Activated CD4-positive, alpha-beta T cell treated with anti-CD3 and anti-CD28 coated beads, Interleukin-2, Interleukin-6, amounts not matched to agents 100 ng/mL and 50 ng/mL, durations not matched to agents 16 hours and 8 hours (primary cell): Measurements from ENCODE around the gene JPH4.
A peak's percentile ranks its signal among the peaks of the same experiment; 100 is the strongest.
"Not testable (repeated sequence)": the region's sequence is repeated elsewhere in the genome, so short reads cannot be mapped to it uniquely, and the experiment has no call there.

ENCODE experiments used
- DNase-seq: peaks from one replicate; pipeline ENCODE4 v3.0.0-alpha.2; 2020

Gene JPH4

DNA sequence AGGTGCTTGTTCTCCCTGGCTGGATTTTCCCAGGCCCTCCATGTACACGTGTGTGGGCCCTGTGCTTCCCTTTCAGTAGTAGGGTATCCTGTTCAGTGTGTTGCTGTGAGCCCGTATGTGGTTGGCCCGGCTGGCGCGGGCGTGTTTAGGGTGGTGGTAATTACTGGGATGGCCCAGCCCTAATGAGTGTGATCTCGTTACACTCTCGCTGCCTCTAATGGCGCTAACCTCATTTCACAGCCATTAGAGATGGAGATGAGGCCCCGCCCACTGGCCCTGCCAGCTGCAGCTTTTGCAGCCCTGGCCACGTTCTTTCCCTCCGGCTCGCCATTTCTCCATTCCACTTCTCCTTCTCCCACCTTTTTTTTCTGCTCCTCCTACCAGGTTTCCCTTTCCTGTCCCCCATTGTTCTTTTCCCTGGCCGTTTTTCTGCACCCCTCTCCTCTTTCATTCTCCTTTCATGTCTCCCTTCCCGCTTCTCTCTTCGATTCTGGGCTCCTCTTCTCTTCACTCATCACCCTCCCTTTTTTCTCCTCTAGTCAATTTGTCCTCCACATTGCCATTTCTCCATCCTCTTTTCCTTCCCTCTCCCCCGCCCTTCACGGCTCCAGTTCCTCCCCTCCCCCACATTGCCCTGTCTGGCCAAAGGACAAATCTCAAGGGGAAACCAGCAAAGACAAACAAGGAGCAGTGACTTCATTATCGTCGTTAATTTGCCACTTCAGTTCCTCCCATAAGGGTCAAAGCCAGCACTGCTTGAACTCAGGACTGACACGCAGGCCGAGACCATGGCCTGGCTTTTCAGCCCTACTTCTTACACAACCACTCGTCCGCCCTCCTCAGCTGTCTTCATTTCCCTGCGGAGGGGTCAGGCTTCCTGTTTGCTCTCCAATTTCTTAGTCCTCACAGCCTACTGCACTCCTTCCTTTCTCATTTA, 33.8 kb downstream of the JPH4 start:
- DNase-seq, result no peak

GRCh38 chr14:23543403-23543802, 35.2 kb downstream of the JPH4 start:
- DNase-seq, result no peak

DNA sequence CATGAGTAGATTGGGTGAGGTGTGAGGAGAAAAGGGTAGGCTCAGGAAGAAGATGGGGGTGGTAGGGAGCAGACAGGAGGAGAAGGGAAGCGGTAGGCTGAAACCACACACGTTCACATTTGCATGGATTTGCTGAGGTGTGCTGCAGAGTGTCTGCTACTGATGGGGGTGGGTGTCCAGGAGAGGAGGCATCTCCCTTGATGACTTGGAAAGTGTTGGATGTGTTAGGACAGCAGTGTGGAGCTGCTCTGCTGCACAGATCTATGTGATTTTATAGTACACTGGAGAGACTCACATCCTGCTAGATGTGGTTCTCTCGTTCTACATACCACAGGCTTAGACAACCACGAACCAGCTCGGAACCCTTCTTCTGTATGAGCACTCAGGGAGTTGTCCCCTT, 36.3 kb downstream of the JPH4 start:
- no peak for DNase-seq

DNA sequence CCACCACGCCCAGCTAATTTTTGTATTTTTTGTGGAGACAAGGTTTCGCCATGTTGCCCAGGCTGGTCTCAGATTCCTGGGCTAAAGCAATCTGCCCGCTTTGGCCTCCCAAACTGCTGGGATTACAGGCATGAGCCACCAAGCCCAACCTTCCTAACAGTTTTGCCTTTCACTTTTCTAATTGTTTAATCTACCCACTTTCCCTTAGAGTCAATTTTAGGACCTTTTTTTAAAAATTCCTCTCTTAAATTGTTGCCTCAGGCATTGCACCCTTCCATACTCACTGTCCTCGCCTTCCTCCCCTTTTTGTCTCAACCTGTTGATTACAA, 38.5 kb downstream of the JPH4 start:
- no peak for DNase-seq

DNA sequence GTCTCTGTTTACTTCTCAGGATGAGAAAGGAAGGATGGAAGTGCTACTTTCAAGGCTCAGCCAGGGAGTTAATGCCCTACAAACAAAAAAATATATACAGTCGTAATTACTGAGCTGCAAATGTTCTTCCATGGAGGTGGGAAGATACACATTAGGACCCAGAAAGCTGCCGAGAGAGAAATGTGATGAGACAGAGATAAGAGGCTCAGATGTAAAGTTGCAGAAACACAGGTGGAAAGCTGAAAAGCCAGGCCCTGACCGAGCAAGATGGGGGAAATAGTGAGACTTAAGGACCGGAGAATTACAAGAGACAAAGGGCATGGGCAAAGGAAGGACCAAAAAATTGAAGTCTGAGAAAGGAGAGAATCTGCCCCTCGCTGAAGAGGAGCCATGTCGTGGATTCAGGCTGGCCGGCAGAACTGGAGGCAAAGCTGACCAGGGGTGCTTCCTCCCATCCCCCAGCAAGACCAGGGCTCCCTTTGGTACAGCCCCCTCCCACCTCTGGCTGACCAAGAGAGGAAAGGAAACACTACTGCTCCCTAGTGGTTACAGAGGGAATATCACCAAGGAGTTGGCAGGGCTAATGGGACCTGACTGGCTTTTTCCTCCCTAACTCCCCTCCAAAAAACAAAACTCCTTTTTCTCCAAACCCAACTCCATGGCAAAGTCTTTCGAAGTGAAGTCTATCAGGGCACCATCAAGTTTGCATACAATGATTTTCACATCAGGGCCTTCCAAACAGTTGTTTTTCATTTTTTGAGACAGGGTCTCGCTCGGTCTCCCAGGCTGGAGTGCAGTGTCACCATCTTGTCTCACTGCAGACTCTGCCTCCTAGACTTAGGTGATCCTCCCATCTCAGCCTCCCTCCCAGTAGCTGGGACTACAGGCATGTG, 39.1 kb downstream of the JPH4 start:
- peak; percentile 69 for DNase-seq

DNA sequence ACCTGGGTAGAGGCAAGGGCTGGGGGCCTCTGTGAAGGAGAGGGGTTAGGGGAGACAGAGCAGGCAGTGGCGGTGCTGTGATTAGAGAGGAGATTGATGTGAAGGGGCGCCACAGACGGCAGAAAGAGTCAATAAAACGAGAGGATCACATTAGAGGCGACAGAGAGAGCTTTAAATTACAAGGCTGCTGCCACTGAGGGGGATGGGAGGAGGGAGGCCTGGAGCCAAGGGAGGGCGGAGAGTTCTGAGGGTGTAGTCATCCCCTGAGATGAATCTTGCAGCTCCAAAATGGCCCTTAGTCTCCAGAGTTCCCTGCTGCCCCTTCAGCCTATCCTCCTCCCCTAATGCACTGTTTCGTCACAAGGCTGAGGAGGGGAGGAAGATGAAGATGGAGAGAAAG, 39.8 kb downstream of the JPH4 start:
- DNase-seq, result no peak

DNA sequence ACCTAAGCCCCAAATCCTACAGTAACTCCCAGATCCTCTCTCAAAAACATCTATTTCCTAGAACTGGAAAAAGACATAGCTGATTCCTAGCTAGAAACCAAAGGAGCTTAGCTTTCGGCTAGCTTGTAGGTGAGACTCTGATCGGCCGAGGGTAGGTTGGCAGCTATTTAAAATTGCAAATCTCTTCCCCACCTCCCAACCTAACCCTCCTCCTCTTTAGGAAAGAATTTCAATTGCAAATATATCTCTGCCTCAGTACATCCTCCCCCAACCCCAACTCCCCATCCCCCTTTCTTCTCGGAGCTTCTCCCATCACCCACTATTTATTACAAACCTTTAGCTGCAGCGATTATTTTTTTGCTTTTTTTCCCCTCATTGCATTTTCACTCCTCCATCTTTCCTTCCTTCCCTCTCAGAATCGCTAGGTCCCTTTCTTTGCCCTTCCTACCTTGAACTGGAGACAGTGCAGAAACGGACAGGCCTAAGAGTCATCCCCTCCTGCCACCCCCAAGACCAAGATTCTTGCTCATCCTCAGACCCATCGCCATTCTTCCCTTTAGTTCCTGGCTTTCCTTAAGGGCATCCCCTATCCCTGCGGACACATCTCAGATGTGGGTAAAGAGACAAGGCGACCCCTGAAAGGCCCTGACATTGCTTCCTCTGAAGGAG, 40.4 kb downstream of the JPH4 start:
- DNase-seq, result no peak

GRCh38 chr14:23537351-23538049, 41.1 kb downstream of the JPH4 start:
- DNase-seq, result no peak

DNA sequence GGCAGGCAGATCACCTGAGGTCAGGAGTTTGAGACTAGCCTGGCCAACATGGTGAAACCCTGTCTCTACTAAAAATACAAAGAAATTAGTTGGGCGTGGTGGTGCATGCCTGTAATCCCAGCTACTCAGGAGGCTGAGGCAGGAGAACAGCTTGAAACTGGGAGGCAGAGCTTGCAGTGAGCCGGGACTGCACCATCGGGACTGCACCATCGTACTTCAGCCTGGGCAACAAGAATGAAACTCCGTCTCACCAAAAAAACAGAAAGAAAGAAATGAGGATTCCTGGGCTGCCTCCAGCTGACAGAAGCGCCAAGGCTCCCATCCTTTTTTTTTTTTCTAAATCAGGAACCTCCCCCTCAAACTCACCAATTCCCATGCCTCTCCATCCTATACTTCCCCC, 41.7 kb downstream of the JPH4 start:
- DNase-seq, result not testable (repeated sequence)

GRCh38 chr14:23536494-23536893, 42.1 kb downstream of the JPH4 start:
- no peak for DNase-seq

DNA sequence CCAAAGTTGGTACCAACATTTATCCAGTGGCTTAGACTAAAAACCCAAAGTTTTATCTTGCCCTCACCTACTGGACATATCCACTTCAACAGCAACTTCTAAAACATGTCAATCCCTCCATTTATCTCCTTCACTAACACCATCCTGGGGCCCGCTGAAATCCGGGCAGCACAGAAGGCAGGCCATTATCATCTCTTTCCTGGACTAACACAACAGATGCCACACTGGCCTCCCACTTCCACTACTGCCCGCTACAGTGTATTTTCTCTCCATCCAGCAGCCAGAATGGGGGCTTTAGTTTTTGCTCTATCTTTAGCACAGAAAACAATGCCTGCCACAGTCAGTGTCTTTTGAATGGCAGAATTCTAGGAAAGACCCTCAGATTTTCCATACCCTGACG, 42.6 kb downstream of the JPH4 start:
- no peak for DNase-seq

DNA sequence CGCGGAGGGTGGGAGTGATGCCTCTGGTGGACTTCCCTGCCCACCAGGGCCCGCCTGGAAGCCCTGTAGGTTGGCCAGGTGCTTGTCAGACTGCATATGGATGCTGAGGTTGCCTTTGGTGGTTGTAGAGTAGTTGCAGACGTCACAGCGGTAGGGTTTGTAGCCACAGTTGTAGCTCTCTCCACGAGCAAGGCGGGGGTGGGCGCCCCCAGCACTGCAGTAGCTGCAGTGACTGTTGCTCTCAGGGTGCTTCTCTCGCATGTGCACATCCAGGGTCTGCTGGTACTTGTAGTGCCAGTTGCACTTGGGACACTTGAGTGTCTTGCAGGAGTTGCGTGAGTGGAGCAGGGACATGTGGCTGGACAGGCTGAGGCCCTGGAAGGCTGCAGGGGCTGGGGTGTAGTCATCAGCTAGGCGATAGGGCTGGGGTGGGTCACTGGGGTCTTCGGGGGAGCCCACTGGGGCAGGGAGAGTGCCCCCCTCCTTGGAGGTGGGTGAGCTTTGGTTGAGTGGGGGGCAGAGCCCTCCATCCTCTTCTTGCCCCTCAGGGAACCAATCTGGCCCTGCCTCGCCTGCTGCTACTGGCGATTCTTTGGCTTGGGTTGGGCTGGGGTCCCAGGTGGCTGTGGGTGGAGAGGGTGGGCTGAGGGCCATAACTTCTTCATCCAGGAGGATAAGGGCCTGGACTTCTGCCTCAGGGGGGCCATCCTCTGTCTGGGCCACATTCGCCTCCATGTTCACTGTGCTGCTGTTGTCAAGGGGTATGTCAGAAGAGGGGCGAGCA, 44.7 kb downstream of the JPH4 start:
- DNase-seq, result no peak

DNA sequence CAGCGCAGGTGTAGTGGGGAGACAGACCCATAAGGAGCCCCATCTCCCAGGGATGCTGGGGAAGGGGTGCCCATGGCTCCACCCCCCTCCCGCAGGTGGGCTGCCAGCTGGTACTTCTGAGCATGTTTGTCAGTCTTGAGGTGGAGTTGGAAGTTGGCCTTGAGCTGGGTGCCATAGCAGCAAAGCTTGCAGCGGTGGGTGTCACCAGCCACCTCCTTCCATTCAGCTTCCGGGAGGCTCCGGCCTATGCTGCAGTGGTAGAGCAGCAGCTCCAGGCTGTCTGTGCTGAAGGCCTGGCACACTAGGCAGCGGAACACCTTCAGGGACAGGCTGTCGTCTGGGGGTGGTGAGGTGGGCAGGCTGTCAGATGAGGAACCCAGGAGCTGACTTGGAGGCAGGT, 45.9 kb downstream of the JPH4 start:
- no peak for DNase-seq

DNA sequence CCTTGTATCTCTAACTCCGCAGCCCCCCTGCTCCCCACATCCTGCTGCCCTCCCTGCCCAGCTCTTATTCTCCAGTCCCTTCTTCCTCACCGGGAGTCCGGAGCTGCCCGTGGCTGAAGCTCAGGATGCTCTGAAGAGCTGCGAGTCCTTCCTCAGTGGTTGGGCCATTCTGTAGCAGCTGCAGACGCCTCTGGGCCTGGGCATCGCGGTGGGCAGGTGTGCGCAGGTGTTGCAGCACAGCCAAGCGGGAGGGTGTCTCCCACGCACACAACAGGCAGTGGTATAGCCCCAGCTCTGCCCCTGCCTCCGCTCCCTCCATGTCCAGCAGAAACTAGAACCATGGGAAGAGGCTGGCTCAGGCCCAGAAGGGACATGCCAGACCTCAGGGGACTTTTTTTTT, 47.2 kb downstream of the JPH4 start:
- no peak for DNase-seq

GRCh38 chr14:23530375-23531055, 48.1 kb downstream of the JPH4 start:
- DNase-seq, result no peak

DNA sequence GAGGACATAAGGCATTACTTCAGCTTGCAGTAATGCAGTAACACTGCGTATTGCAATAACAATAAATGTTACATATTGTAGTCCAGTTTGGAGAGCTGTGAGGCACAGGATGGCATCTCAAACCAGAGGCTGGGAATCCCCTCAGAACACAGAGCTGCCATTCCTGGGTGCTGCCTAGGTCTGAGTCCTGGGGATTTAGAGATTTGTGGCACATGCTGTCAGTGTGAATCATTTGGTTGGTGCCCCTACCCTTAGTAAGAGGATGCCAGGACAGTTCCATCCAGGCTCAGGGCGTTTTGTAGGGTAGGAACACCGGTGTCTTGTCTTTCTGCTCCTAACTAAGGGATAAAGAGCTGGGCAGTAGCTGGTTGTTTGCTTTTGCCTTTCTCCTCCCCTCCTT, 49.6 kb downstream of the JPH4 start:
- DNase-seq, result no peak

DNA sequence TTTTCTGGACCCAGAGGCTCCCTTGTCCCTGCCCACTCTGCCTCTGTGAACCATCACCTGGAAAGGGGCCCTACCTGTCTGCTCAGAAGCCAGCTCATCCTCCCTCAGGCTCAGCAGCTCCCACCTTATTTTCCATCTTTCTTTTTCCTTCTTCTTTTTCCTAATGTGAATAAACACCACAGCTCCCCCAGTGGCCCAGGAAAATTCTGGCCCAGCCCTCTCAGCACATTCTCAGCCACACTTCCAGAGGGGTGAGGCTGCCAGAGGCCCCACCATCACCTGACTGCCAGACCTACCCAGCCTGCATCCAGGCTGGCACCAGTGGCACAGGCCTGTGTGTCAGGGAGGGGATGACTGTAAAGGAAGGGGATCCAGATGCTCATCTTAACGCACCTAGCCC, 50.0 kb downstream of the JPH4 start:
- no peak for DNase-seq

DNA sequence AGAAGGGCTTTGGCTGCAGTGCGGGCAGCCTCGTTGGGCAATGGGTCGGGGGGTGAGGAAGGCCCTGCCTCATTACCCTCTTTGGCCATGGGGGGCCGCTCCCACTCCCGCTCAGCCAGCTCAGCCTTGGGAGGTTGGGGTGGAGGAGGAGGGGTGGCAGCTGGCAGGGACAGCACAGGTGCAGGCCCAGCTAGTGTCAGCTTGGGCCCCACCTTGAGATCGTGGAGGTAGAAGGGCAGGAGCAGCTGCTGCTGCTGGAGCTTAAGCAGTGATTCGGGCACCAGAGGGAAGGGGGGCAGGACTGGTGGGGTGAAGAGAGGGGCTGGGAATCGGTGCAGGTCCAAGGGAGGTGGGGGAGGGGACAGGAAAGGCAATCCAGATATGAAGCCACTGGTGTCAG, 53.0 kb downstream of the JPH4 start:
- DNase-seq, result no peak

DNA sequence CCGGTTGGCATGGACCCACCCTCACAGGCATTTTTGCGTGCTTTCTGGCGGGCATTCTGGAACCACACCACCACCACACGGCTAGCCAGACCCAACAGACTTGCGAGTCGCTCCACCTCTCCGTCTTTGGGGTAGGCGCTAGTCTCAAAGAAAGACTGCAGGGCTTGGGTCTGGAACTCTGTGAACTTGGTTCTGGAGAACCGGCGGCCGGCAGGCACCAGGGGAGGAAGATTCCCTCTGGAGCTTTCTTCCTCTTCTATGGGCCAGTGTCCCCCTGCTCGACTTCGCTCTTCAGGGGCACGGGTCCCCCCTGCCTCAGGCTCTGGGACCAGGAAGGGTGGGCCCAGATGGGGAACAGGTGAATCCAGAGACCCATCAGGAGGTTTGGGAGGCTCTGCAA, 53.6 kb downstream of the JPH4 start:
- no peak for DNase-seq

DNA sequence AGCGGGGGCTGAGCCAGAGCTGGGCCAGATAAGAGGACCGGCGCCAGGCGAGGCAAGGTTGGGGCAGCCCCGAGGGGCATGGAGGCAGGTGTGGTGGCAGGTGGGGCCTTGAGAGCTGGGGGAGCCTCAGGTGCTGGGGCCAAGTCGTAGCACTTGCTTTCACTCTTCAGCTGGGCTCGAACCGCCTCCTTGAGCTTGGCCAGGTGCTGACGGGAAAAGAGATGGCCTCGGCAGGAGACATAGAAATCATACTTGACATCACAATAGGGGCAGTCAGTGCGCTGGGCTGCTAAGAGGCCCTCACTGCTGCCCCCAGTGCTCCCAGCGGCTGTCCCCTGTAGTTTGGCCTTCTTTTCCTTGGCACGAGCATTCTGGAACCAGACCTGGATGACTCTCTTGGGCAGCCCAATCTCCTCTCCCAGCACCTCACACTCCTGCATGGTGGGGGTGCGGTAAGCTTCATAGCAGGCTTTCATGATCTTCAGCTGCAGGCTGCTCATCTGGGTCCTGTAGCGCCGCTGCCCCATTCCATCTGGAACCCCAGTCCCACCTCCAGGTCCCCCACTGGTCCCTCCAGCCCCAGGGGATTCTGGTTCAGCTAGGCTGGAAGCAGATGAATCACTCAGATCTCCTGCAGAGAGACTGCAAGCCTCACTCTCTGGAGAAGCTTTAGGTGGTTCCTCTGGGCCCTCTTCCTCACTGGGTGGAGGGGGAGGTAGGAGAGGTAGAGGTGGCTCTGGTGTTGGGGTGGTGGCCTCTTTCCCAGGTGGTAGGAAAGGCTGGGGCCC, 55.2 kb downstream of the JPH4 start:
- no peak for DNase-seq
